ENCODE results near the gene STEAP1B.
"Not testable (repeated sequence)": the region's sequence is repeated elsewhere in the genome, so short reads cannot be mapped to it uniquely, and the experiment has no call there.

Gene STEAP1B

GRCh38 chr7:22452142-22452959, 47.6 kb downstream of the STEAP1B start:
- DNase-seq: no peak

GRCh38 chr7:22450013-22450412, 50.0 kb downstream of the STEAP1B start:
- DNase-seq: not testable (repeated sequence)

- no peak for DNase-seq
Observed at GRCh38 chr7:22447762-22448161, 52.2 kb downstream of the STEAP1B start.

GRCh38 chr7:22447008-22447407, 53.0 kb downstream of the STEAP1B start:
- DNase-seq: no peak

GRCh38 chr7:22445853-22446252, 54.1 kb downstream of the STEAP1B start:
- no peak for DNase-seq

- no peak for DNase-seq
Observed at GRCh38 chr7:22445140-22445743, 54.7 kb downstream of the STEAP1B start.

- no peak for DNase-seq
Observed at GRCh38 chr7:22444181-22444971, 55.6 kb downstream of the STEAP1B start.

- no peak for DNase-seq
Observed at GRCh38 chr7:22443370-22444180, 56.4 kb downstream of the STEAP1B start.

- no peak for DNase-seq
Observed at GRCh38 chr7:22442882-22443369, 57.1 kb downstream of the STEAP1B start.

GRCh38 chr7:22442187-22442881, 57.7 kb downstream of the STEAP1B start:
- DNase-seq: no peak

- no peak for DNase-seq
Observed at GRCh38 chr7:22441157-22441556, 58.8 kb downstream of the STEAP1B start.

GRCh38 chr7:22438994-22439393, 61.0 kb downstream of the STEAP1B start:
- DNase-seq: no peak

GRCh38 chr7:22436552-22436951, 63.4 kb downstream of the STEAP1B start:
- not testable (repeated sequence) for DNase-seq

GRCh38 chr7:22435720-22436119, 64.3 kb downstream of the STEAP1B start:
- no peak for DNase-seq

- no peak for DNase-seq
Observed at GRCh38 chr7:22435105-22435504, 64.9 kb downstream of the STEAP1B start.

GRCh38 chr7:22433710-22434460, 66.1 kb downstream of the STEAP1B start:
- no peak for DNase-seq

GRCh38 chr7:22433165-22433700, 66.8 kb downstream of the STEAP1B start:
- not testable (repeated sequence) for DNase-seq

- DNase-seq: no peak
Observed at GRCh38 chr7:22432203-22432718, 67.7 kb downstream of the STEAP1B start.

GRCh38 chr7:22430457-22430856, 69.5 kb downstream of the STEAP1B start:
- no peak for DNase-seq

- DNase-seq: no peak
Observed at GRCh38 chr7:22429386-22429785, 70.6 kb downstream of the STEAP1B start.

- DNase-seq: no peak
Observed at GRCh38 chr7:22427855-22428254, 72.1 kb downstream of the STEAP1B start.
